Measurements from ENCODE around the gene MAPK7.

The MAPK7 gene

GRCh38 chr17:19398301-19399181 is 20.2 kb downstream of the MAPK7 start:
- H3K27me3 ChIP-seq (ENCODE audit: insufficient read depth, low read depth, severe bottlenecking): no peaks in the 10 kb centered on the region
- H3K36me3 ChIP-seq: no peaks in the 10 kb centered on the region
- H3K4me3 ChIP-seq (ENCODE audit: low read depth, low read length): no peak overlapping the region
- no peak for DNase-seq
- no peak overlapping the region for H3K27ac ChIP-seq
- no peak for TF ChIP-seq CTCF (IDR thresholded peaks at IDR 0.05; ENCODE audit: low read depth, low read length)
- no peaks in the 10 kb centered on the region for H3K9me3 ChIP-seq (ENCODE audit: severe bottlenecking)

- Histone ChIP-seq H3K27ac (no peak overlapping the region), H3K4me3 (ENCODE audit: low read depth, low read length) (no peak overlapping the region), H3K9me3 (ENCODE audit: severe bottlenecking) (no peaks in the 10 kb centered on the region), H3K36me3 (no peaks in the 10 kb centered on the region), H3K27me3 (ENCODE audit: insufficient read depth, low read depth, severe bottlenecking) (no peaks in the 10 kb centered on the region)
- no peak for TF ChIP-seq CTCF (IDR thresholded peaks at IDR 0.05; ENCODE audit: low read depth, low read length)
- no peak for DNase-seq
These were observed 21.6 kb downstream of the MAPK7 start for GRCh38 chr17:19399750-19400450.

- no peak for TF ChIP-seq CTCF (IDR thresholded peaks at IDR 0.05; ENCODE audit: low read depth, low read length)
- Histone ChIP-seq H3K27me3 (ENCODE audit: insufficient read depth, low read depth, severe bottlenecking) (no peaks in the 10 kb centered on the region), H3K9me3 (ENCODE audit: severe bottlenecking) (no peaks in the 10 kb centered on the region), H3K36me3 (no peaks in the 10 kb centered on the region), H3K4me3 (ENCODE audit: low read depth, low read length) (no peak overlapping the region), H3K27ac (no peak overlapping the region)
- DNase-seq: no peak
These were observed 23.2 kb downstream of the MAPK7 start for GRCh38 chr17:19401321-19402010.

- DNase-seq: no peak
- Histone ChIP-seq H3K9me3 (ENCODE audit: severe bottlenecking) (no peaks in the 10 kb centered on the region), H3K27me3 (ENCODE audit: insufficient read depth, low read depth, severe bottlenecking) (no peaks in the 10 kb centered on the region), H3K27ac (no peak overlapping the region), H3K4me3 (ENCODE audit: low read depth, low read length) (no peak overlapping the region), H3K36me3 (no peaks in the 10 kb centered on the region)
- no peak for TF ChIP-seq CTCF (IDR thresholded peaks at IDR 0.05; ENCODE audit: low read depth, low read length)
These were observed 23.9 kb downstream of the MAPK7 start for GRCh38 chr17:19402171-19402570.

GRCh38 chr17:19403021-19403420 is 24.7 kb downstream of the MAPK7 start:
- Histone ChIP-seq H3K27me3 (ENCODE audit: insufficient read depth, low read depth, severe bottlenecking) (no peaks in the 10 kb centered on the region), H3K4me3 (ENCODE audit: low read depth, low read length) (no peak overlapping the region), H3K9me3 (ENCODE audit: severe bottlenecking) (no peaks in the 10 kb centered on the region), H3K36me3 (no peaks in the 10 kb centered on the region), H3K27ac (no peak overlapping the region)
- no peak for TF ChIP-seq CTCF (IDR thresholded peaks at IDR 0.05; ENCODE audit: low read depth, low read length)
- no peak for DNase-seq
